Stomach (tissue), 4 donors: ENCODE results near the gene PERP.
"Not testable (repeated sequence)": the region's sequence is repeated elsewhere in the genome, so short reads cannot be mapped to it uniquely, and the experiment has no call there.

Experiments used
- POLR2A ChIP-seq, 4 donors: fragments of 450-650 bp; IDR thresholded peaks; one replicate each; pipeline ENCODE4 v1.6.1; 2016; ENCODE audit warnings: antibody characterized with exemption in 4 of 4, control low read depth in 2 of 4, mild to moderate bottlenecking in 1 of 4, moderate library complexity in 1 of 4
- POLR2AphosphoS5 ChIP-seq, 3 donors: sonication (generic); formaldehyde crosslinking; IDR thresholded peaks; one replicate each; pipeline ENCODE4 v1.6.1; 2016; ENCODE audit warnings: antibody characterized with exemption in 3 of 3
- TF ChIP-seq, protein P1 (sequence below), 7 experiments: fragments of 450-650 bp in 4 of 7; fragments of 200-600 bp in 3 of 7; sonication (generic) in 3 of 7; IDR thresholded peaks; one replicate each; pipeline ENCODE4 v1.5.1; 2016 to 2019; ENCODE audit warnings: antibody characterized with exemption in 7 of 7, control low read depth in 2 of 7, mild to moderate bottlenecking in 1 of 7

DNA sequence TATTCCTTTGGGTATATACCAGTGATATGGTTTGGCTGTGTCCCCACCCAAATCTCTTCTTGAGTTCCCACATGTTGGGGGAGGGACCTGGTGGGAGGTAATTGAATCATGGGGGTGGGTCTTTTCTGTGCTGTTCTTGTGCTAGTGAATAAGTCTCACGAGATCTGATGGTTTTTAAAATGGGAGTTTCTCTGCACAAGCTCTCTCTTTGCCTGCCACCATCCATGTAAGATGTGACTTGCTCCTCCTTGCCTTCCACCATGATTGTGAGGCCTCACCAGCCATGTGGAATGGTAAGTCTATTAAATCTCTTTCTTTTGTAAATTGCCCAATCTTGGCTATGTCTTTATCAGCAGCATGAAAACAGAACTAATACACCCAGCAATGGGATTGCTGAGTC is 12.0 kb upstream of the PERP start:
- TF ChIP-seq, protein P1, sequence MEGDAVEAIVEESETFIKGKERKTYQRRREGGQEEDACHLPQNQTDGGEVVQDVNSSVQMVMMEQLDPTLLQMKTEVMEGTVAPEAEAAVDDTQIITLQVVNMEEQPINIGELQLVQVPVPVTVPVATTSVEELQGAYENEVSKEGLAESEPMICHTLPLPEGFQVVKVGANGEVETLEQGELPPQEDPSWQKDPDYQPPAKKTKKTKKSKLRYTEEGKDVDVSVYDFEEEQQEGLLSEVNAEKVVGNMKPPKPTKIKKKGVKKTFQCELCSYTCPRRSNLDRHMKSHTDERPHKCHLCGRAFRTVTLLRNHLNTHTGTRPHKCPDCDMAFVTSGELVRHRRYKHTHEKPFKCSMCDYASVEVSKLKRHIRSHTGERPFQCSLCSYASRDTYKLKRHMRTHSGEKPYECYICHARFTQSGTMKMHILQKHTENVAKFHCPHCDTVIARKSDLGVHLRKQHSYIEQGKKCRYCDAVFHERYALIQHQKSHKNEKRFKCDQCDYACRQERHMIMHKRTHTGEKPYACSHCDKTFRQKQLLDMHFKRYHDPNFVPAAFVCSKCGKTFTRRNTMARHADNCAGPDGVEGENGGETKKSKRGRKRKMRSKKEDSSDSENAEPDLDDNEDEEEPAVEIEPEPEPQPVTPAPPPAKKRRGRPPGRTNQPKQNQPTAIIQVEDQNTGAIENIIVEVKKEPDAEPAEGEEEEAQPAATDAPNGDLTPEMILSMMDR (IDR thresholded peaks at IDR 0.05): not testable (repeated sequence)
- not testable (repeated sequence) for TF ChIP-seq POLR2AphosphoS5, POLR2A (IDR thresholded peaks at IDR 0.05)
